ENCODE results near the gene FBXO2. TPM values are rescaled to one million over a fixed set of nuclear protein-coding genes. Genes with fewer than 3 reads are reported as not detected.

Gene FBXO2
- total and polyA plus RNA-seq, 9 of the 15 experiments (the other 6 are each of a cell fraction or from before 2014, with no cell fraction given), result 0.04 to 1.9 (median 0.27) TPM

DNA sequence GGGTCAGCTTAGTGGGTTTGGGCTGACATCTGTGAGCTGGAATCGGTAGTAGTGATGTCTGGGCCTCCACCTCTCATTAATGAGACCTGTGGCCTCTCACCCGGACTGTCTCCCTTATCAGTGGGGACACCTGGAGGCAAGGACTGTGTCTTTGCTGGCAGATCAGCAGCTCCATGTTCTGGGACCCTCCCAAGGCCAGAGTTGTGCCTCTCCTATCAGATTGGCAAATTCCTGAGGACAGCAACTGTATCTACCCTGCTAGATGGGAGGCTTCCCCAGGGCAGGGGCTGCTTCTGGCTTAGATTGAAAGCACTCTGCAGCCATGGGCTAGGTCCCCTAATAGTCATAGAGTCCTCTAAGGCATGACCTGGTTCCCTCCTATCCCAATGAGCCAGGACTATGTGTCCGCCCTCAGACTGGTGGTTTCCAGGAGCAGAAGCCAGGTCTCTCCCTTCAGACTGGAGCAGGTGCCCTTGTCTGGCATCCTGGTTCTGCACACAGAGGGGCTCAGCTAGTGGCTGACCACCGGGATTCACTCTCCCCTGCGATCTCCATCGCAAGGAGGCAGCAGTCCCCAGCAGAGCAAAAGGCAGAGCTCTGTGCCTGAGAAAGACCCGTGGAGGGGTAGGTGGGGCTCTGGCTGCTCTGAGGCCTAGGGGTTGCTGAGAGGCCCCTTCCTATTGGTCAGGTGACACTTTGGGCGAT, 43.1 kb upstream of the FBXO2 start (continued):
- 0 out of 2 replicates have a peak, but pooled peaks have one; percentile 24 for TF ChIP-seq ZKSCAN1 (IDR thresholded peaks at IDR 0.05; ENCODE audit: low read depth, low read length)
- no peak for TF ChIP-seq ILK (tag; IDR thresholded peaks at IDR 0.05; ENCODE audit: borderline replicate concordance, low read depth)
- TF ChIP-seq, protein P1, sequence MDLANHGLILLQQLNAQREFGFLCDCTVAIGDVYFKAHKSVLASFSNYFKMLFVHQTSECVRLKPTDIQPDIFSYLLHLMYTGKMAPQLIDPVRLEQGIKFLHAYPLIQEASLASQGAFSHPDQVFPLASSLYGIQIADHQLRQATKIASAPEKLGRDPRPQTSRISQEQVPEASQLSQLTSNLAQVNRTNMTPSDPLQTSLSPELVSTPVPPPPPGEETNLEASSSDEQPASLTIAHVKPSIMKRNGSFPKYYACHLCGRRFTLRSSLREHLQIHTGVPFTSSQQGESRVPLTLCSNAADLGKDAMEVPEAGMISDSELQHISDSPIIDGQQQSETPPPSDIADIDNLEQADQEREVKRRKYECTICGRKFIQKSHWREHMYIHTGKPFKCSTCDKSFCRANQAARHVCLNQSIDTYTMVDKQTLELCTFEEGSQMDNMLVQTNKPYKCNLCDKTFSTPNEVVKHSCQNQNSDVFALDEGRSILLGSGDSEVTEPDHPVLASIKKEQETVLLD (IDR thresholded peaks at IDR 0.05), result no peak
- TF ChIP-seq, protein P2, sequence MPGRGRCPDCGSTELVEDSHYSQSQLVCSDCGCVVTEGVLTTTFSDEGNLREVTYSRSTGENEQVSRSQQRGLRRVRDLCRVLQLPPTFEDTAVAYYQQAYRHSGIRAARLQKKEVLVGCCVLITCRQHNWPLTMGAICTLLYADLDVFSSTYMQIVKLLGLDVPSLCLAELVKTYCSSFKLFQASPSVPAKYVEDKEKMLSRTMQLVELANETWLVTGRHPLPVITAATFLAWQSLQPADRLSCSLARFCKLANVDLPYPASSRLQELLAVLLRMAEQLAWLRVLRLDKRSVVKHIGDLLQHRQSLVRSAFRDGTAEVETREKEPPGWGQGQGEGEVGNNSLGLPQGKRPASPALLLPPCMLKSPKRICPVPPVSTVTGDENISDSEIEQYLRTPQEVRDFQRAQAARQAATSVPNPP (IDR thresholded peaks at IDR 0.05; ENCODE audit: borderline replicate concordance, insufficient read depth, insufficient read length), result no peak
- TF ChIP-seq GATAD2B (IDR thresholded peaks at IDR 0.05; ENCODE audit: borderline replicate concordance), result no peak
- TF ChIP-seq, protein P3, sequence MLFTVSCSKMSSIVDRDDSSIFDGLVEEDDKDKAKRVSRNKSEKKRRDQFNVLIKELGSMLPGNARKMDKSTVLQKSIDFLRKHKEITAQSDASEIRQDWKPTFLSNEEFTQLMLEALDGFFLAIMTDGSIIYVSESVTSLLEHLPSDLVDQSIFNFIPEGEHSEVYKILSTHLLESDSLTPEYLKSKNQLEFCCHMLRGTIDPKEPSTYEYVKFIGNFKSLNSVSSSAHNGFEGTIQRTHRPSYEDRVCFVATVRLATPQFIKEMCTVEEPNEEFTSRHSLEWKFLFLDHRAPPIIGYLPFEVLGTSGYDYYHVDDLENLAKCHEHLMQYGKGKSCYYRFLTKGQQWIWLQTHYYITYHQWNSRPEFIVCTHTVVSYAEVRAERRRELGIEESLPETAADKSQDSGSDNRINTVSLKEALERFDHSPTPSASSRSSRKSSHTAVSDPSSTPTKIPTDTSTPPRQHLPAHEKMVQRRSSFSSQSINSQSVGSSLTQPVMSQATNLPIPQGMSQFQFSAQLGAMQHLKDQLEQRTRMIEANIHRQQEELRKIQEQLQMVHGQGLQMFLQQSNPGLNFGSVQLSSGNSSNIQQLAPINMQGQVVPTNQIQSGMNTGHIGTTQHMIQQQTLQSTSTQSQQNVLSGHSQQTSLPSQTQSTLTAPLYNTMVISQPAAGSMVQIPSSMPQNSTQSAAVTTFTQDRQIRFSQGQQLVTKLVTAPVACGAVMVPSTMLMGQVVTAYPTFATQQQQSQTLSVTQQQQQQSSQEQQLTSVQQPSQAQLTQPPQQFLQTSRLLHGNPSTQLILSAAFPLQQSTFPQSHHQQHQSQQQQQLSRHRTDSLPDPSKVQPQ (CRISPR knock-in tag; IDR thresholded peaks at IDR 0.05; ENCODE audit: borderline replicate concordance), result no peak
- TF ChIP-seq SAP30 (IDR thresholded peaks at IDR 0.05; ENCODE audit: borderline replicate concordance, insufficient read depth, low read depth, low read length, poor library complexity, severe bottlenecking), result no peak
- TF ChIP-seq, protein P4, sequence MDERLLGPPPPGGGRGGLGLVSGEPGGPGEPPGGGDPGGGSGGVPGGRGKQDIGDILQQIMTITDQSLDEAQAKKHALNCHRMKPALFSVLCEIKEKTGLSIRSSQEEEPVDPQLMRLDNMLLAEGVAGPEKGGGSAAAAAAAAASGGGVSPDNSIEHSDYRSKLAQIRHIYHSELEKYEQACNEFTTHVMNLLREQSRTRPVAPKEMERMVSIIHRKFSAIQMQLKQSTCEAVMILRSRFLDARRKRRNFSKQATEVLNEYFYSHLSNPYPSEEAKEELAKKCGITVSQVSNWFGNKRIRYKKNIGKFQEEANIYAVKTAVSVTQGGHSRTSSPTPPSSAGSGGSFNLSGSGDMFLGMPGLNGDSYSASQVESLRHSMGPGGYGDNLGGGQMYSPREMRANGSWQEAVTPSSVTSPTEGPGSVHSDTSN (CRISPR knock-in tag; IDR thresholded peaks at IDR 0.05; ENCODE audit: low read depth), result no peak
- TF ChIP-seq, protein P4 (tag; conservative IDR thresholded peaks at IDR 0.05; ENCODE audit: low read depth), result no peak
- no peak for TF ChIP-seq KLF16 (IDR thresholded peaks at IDR 0.05)
- TF ChIP-seq ZZZ3 (IDR thresholded peaks at IDR 0.05), result no peak
- TF ChIP-seq STAG1 (CRISPR knock-in tag; IDR thresholded peaks at IDR 0.05; ENCODE audit: borderline replicate concordance), result no peak
- TF ChIP-seq, protein P5, sequence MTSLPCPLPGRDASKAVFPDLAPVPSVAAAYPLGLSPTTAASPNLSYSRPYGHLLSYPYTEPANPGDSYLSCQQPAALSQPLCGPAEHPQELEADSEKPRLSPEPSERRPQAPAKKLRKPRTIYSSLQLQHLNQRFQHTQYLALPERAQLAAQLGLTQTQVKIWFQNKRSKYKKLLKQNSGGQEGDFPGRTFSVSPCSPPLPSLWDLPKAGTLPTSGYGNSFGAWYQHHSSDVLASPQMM (CRISPR knock-in tag; IDR thresholded peaks at IDR 0.05), result no peak
- TF ChIP-seq TAF1 (IDR thresholded peaks at IDR 0.05; ENCODE audit: control insufficient read depth, extremely low read depth, insufficient read depth, low read length, severe bottlenecking), result no peak
- no peak for TF ChIP-seq MCM7 (IDR thresholded peaks at IDR 0.05)

Measured in K562 (cell line).